Tibial nerve (tissue), 4 donors: ENCODE results near the gene CABLES2.

ENCODE experiments used
- CTCF ChIP-seq, 5 experiments: fragments of 200-600 bp in 3 of 5; fragments of 450-650 bp in 2 of 5; sonication (generic) in 3 of 5; IDR thresholded peaks; one replicate each; pipeline ENCODE4 v1.5.1; 2016 to 2019; ENCODE audit warnings: antibody characterized with exemption in 5 of 5, mild to moderate bottlenecking in 3 of 5, moderate library complexity in 2 of 5
- EP300 ChIP-seq, 2 donors: sonication (generic); formaldehyde crosslinking; IDR thresholded peaks; one replicate each; pipeline ENCODE4 v1.6.1; 2017; ENCODE audit warnings: antibody characterized with exemption in 2 of 2, mild to moderate bottlenecking in 1 of 2
- POLR2A ChIP-seq, 2 donors: fragments of 450-650 bp; IDR thresholded peaks; one replicate each; pipeline ENCODE4 v1.6.1; 2017; ENCODE audit warnings: antibody characterized with exemption in 2 of 2, mild to moderate bottlenecking in 2 of 2, moderate library complexity in 2 of 2

GRCh38 chr20:62368976-62369814 lies 37.9 kb downstream of the CABLES2 start:
- TF ChIP-seq CTCF (IDR thresholded peaks at IDR 0.05) (peak in 3 of 5 experiments; percentile 7 to 53 (median 22)), POLR2A (IDR thresholded peaks at IDR 0.05) (no peak), EP300 (IDR thresholded peaks at IDR 0.05) (no peak)
